Activated naive CD8-positive, alpha-beta T cell treated with anti-CD3 and anti-CD28 coated beads, Interleukin-2, amount 50 U/mL, for 16 hours (primary cell): Measurements from ENCODE around the gene TWSG1.
"Not testable (repeated sequence)": the region's sequence is repeated elsewhere in the genome, so short reads cannot be mapped to it uniquely, and the experiment has no call there.

Source experiments
- DNase-seq: peaks from one replicate; pipeline ENCODE4 v3.0.0-alpha.2; 2020; ENCODE audit warnings: low read depth, low spot score

TWSG1 gene

DNA sequence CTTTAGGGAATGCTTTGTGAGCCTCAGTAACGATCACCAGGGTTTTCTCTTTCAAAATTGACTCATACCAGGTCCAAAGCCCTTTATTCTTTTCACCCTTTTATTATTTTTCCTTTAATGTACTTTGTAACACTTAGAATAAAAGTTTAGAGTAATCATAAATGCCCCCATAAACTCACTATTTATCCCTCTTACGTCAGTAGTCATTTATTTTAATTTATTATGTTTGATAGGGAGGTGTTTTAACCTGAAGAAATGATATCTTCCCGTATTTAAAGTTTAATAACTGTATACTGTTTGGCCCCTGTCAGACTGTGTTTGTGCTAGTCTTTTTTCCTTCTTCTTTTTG lies 1.1 kb downstream of the TWSG1 start:
- DNase-seq, result no peak

- no peak for DNase-seq
Observed at GRCh38 chr18:9336827-9337226, 2.3 kb downstream of the TWSG1 start.

DNA sequence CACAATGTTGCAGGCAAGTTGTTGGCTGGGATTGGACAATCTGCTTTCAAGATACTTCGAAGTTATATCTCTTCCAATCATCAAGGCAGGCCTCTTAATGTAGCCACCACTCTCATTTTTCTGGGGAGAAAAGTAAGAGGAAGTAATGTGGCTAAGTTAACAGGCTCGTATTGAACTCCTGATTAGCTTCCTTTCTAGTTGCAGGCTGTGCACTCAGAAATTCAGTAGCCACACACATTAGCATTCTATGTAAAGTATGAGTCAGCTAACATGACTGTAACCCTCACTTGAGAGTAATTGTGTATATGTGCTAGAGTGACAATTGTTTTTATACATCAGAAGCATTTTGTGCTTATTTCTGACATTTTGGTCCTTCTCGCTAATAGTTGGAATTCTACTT lies 3.3 kb downstream of the TWSG1 start:
- no peak for DNase-seq

DNA sequence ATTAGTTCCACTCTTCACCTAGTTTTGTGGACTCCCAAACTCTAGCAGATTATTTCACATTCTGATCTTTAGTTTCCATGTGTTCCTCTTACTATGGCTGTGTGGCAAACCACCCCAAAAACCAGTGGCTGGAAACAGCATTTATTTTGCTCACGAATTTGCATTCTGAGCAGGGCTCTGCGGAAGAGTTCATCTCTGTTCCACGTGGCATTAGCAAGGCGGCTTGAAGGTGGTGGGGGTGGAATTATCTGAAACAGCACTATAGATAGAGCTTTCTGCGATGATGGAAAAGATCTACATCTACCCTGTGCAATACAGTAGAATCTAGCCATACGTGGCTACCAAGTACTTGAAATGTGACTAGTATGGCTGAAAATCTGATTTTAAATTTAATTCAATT lies 5.9 kb downstream of the TWSG1 start:
- no peak for DNase-seq

- no peak for DNase-seq
Observed at GRCh38 chr18:9343577-9343976, 9.0 kb downstream of the TWSG1 start.

DNA sequence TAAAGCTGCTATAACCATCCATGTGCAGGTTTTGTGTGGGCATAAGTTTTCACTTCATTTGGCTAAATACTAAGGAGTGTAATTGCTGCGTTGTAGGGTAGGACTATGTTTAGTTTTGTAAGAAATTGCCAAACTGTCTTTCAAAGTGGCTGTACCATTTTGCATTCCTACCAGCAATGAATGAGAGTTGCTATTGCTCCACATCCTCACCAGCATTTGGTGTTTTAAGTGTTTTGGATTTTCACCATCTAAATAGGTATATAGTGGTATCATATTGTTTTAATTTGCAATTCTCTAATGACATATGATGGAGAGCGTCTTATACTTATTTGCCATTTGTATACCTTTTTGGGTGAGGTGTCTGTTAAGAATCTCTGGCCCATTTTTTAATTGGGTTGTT lies 12.2 kb downstream of the TWSG1 start:
- no peak for DNase-seq

GRCh38 chr18:9348079-9348671 lies 13.6 kb downstream of the TWSG1 start:
- no peak for DNase-seq

GRCh38 chr18:9348766-9349165 lies 14.2 kb downstream of the TWSG1 start:
- no peak for DNase-seq

DNA sequence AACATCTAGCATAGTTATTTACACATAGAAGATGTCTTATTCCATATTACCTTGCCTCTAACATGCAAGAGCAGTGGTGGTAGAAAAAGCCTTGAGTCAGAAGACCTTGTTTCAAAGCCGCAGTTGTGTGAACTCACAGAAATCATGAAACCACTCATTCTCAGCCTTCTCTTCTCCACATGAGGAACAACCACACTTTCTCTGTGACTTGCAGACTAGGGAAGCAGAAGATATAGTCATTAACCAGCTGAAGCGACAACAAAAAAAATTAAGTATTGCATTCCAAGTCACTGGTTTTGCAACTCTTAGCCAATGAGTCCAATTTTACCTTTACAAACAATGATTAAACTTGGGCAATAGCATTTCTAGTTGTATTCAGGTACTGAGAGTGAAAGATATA lies 19.0 kb downstream of the TWSG1 start:
- DNase-seq, result no peak

DNA sequence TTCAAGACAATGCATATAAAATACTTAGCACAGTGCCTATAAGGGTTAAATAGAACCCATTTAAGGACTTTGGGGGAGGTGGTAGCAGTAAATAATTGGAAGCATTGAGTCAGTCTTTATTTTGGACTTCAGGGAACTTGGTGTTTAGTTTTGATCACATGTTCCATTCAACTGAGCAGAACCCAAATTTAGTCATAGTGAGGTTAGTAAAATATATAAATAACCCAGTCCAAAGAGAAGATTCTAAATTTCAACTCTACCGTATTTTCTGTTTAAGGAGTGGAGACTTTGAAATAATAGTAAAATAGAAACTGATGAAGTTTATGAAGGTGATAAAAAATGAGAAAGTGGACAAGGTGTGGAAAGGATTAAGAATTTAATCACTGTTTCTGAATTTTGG lies 19.7 kb downstream of the TWSG1 start:
- DNase-seq, result no peak

DNA sequence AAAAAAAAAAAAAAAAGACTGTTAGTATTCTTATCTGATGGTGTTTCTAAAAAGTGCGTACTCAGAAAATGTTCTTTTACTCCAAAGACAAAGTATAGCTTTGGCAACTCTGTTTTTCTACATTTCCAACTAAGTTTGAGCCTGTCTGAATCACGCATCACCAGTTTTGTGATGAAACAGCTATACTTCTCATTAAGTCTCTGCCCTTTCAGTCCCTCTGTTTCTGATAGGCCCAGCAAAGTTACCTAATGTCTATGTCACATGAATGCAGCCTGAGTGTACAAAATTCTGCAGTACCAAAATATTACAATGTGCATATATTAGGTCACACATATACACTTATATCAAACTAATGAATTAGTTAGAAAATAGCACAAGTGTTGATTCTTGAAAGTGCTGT lies 22.4 kb downstream of the TWSG1 start:
- DNase-seq, result no peak

GRCh38 chr18:9359796-9360195 lies 25.2 kb downstream of the TWSG1 start:
- DNase-seq, result no peak

DNA sequence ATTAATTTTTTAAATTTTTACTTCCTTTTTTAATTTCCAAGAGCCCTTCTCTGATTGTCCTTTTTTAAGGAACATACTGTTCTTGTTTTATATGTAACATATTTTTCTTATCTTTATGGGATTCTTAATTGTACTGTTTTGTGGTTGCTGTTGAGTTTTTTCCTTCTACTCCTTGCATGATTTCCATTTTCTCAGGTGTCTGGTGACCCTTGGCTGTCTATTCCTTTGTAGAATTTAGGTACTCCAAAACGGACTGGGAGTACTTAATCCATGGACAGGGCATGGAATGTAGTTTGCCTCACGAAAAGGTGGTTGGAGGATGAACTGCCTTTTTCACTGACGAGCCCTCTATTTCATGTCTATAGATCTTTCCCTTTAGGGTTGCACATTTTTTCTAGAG lies 26.6 kb downstream of the TWSG1 start:
- no peak for DNase-seq

- DNase-seq, result no peak
Observed at GRCh38 chr18:9362869-9363268, 28.3 kb downstream of the TWSG1 start.

- DNase-seq, result no peak
Observed at GRCh38 chr18:9364242-9364641, 29.7 kb downstream of the TWSG1 start.

DNA sequence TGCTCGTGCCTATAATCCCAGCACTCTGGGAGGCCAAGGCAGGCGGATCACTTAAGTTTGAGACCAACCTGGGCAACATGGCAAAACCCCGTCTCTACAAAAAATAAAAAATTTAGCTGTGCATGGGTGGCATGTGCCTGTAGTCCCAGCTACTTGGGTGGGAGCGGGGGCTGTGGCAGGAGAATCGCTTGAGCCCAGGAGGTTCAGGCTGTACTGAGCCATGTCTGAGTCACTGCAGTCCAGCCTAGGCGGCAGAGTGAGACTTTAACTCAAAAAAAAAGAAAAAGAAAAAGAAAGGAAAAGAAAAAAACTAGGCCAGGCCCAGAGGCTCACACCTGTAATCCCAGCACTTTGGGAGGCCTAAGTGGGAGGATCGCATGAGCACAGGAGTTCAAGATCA lies 30.8 kb downstream of the TWSG1 start:
- DNase-seq, result no peak

DNA sequence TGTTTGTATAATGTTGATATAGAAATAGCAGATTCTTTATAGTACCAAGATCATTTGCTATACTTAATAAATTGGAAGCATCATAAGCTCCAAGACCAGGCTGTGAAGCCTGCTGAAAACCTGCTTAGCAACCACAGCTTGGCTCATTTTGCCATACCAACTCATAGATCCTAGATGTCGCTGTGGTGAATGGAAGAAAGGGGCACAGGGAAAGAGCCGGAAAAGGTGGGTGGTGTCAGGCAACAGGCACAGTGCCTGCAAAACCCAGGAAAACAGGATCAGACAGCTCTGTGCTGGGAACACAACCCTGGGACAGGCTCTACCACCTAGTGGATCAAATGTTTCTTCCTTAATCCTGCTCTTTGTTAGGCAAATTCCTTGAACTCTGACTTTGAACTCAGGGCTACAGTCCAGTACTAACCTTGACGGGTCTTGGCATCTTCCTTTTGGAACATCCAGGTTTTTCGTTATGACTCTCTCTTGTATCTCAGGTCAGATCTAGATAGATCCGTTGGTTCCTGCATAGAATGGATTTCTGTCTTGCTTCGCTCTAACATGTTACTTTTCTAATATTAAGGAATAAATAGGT lies 31.6 kb downstream of the TWSG1 start:
- DNase-seq, result no peak

GRCh38 chr18:9373254-9373653 lies 38.7 kb downstream of the TWSG1 start:
- not testable (repeated sequence) for DNase-seq

- DNase-seq, result no peak
Observed at GRCh38 chr18:9379118-9379517, 44.5 kb downstream of the TWSG1 start.

DNA sequence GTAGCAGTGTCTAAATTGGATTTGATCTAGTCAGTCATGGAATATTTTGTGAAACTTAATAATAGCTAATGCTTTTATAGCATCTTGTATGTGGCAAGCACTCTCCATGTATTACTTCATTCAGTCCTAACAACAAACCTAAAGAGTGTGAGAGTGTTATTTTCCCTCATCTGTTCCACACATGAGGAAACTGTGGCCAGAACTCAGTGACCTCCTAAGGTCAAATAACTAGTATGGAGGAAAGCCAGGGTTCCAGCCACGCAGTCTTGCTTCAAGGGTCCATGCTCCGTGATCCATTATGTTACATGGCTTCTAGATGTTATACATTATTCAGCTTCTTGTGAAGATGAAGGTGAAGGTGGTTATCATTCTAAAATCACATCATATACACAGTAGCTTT lies 45.5 kb downstream of the TWSG1 start:
- DNase-seq, result no peak

DNA sequence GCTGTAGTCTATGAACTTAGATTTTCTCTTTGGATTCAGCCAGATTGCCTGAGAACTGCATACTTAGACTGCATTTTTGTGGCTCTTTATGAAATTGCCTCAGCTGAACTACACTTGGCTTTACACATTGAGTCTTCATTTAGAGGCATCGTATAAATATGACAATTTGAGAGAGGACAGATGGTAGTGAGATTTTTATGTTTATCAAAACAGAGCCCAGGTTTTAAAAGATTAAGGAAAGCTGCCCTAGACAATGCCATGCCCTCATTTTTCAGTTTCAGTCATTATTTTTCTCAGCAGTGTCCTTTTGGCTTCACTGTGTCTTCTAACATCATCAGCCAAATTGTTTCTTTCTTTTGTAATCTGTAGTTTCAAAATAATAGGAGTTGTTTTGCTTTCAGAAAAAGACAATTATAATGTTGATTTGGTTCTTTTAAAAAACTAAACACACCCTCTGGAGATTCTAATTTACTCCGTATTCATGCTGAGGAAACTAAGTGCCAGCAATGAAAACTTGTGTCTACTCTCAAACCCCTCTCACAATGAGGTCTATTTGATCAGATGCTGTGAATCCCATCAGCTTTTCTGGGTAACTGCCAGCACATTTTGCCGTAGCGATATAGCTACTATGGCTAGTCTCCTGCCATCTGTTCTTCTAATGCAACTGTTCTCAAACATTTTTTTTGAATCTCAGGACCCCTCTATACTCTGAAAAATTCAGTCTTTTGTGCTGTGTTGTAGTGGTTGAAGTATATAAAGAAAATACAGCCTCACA lies 46.2 kb downstream of the TWSG1 start:
- no peak for DNase-seq

DNA sequence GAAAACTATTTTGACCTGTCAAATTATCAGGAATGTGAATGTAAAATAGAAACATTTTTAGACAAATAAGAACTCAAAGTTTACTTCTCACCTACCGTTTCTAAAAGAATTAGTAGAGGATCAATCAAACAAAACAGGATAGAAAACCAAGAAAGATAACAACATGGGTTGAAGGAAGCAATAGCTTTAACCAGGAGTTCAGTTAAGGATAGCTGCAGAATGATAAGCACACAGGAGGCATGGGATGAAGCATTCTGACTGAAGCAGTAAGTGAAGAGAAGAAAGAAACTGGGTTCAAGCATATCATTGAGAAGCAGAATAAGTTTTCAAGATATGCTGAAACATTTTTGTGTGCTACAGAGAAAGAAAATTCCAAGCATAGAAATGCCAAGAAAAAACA lies 52.3 kb downstream of the TWSG1 start:
- no peak for DNase-seq

- DNase-seq, result no peak
Observed at GRCh38 chr18:9387891-9388290, 53.3 kb downstream of the TWSG1 start.
